ENCODE results near the gene RFC5. TPM values are rescaled to one million over a fixed set of nuclear protein-coding genes. Genes with fewer than 3 reads are reported as not detected.
"Not testable (repeated sequence)": the region's sequence is repeated elsewhere in the genome, so short reads cannot be mapped to it uniquely, and the experiment has no call there.

Gene RFC5
- total RNA-seq, 1 donor from 2014 or later = 12.4 TPM

- no peak for DNase-seq (ENCODE audit: low read depth)
These were observed 1.2 kb upstream of the RFC5 start for GRCh38 chr12:118015306-118015705.

- no peak for DNase-seq (ENCODE audit: low read depth)
These were observed 559 bp upstream of the RFC5 start for GRCh38 chr12:118015944-118016343.

- no peak for DNase-seq (ENCODE audit: low read depth)
These were observed 1.4 kb downstream of the RFC5 start for GRCh38 chr12:118017926-118018325.

GRCh38 chr12:118020036-118020435, 3.5 kb downstream of the RFC5 start:
- no peak for DNase-seq (ENCODE audit: low read depth)

- DNase-seq (ENCODE audit: low read depth) = not testable (repeated sequence)
These were observed 5.7 kb downstream of the RFC5 start for GRCh38 chr12:118022097-118022727.

GRCh38 chr12:118022728-118023109, 6.2 kb downstream of the RFC5 start:
- DNase-seq (ENCODE audit: low read depth) = no peak

- DNase-seq (ENCODE audit: low read depth) = no peak
These were observed 6.9 kb downstream of the RFC5 start for GRCh38 chr12:118023301-118023860.

GRCh38 chr12:118025168-118025567, 8.7 kb downstream of the RFC5 start:
- no peak for DNase-seq (ENCODE audit: low read depth)

- DNase-seq (ENCODE audit: low read depth) = no peak
These were observed 12.7 kb downstream of the RFC5 start for GRCh38 chr12:118029166-118029565.

GRCh38 chr12:118032188-118032587, 15.7 kb downstream of the RFC5 start:
- DNase-seq (ENCODE audit: low read depth) = no peak

- no peak for DNase-seq (ENCODE audit: low read depth)
These were observed 16.8 kb downstream of the RFC5 start for GRCh38 chr12:118033323-118033722.

- no peak for DNase-seq (ENCODE audit: low read depth)
These were observed 17.4 kb downstream of the RFC5 start for GRCh38 chr12:118033902-118034301.

GRCh38 chr12:118034429-118035189, 18.1 kb downstream of the RFC5 start:
- DNase-seq (ENCODE audit: low read depth) = peak; percentile 62

GRCh38 chr12:118035190-118036041, 18.9 kb downstream of the RFC5 start:
- DNase-seq (ENCODE audit: low read depth) = no peak

GRCh38 chr12:118036672-118037411, 20.3 kb downstream of the RFC5 start:
- DNase-seq (ENCODE audit: low read depth) = no peak

GRCh38 chr12:118038137-118038536, 21.6 kb downstream of the RFC5 start:
- DNase-seq (ENCODE audit: low read depth) = no peak

GRCh38 chr12:118042091-118042490, 25.6 kb downstream of the RFC5 start:
- no peak for DNase-seq (ENCODE audit: low read depth)

GRCh38 chr12:118044075-118044474, 27.6 kb downstream of the RFC5 start:
- DNase-seq (ENCODE audit: low read depth) = no peak

GRCh38 chr12:118044577-118044976, 28.1 kb downstream of the RFC5 start:
- DNase-seq (ENCODE audit: low read depth) = no peak

GRCh38 chr12:118046430-118046829, 29.9 kb downstream of the RFC5 start:
- DNase-seq (ENCODE audit: low read depth) = no peak

All from renal cortical epithelial cell (primary cell).